HEK293 (cell line): ENCODE data around the gene RNF212.

Experiments
- GLI4 ChIP-seq: fragments of 450-650 bp; formaldehyde crosslinking; IDR thresholded peaks from 2 replicates; pipeline ENCODE4 v1.5.1; 2016; ENCODE audit warnings: missing biosample characterization, missing genetic modification characterization
- HOXA7 ChIP-seq: sonication (generic); formaldehyde crosslinking; IDR thresholded peaks from 2 replicates; pipeline ENCODE4 v1.8.1; 2022; ENCODE audit warnings: missing genetic modification reagents, borderline replicate concordance
- KLF9 ChIP-seq: fragments of 450-650 bp; formaldehyde crosslinking; IDR thresholded peaks from 2 replicates; pipeline ENCODE4 v1.5.1; 2016; ENCODE audit warnings: missing biosample characterization, missing genetic modification characterization, low read depth
- TF ChIP-seq, protein P1 (sequence below): fragments of 450-650 bp; formaldehyde crosslinking; IDR thresholded peaks from 2 replicates; pipeline ENCODE4 v1.5.1; 2016; ENCODE audit warnings: missing biosample characterization, missing genetic modification characterization
- TF ChIP-seq, protein P2 (sequence below): fragments of 450-650 bp; formaldehyde crosslinking; IDR thresholded peaks from 2 replicates; pipeline ENCODE4 v1.5.1; 2017; ENCODE audit warnings: missing biosample characterization, missing genetic modification characterization
- TF ChIP-seq, protein P3 (sequence below): fragments of 450-650 bp; formaldehyde crosslinking; IDR thresholded peaks from 2 replicates; pipeline ENCODE4 v1.5.1; 2016; ENCODE audit warnings: missing biosample characterization, missing genetic modification characterization

DNA sequence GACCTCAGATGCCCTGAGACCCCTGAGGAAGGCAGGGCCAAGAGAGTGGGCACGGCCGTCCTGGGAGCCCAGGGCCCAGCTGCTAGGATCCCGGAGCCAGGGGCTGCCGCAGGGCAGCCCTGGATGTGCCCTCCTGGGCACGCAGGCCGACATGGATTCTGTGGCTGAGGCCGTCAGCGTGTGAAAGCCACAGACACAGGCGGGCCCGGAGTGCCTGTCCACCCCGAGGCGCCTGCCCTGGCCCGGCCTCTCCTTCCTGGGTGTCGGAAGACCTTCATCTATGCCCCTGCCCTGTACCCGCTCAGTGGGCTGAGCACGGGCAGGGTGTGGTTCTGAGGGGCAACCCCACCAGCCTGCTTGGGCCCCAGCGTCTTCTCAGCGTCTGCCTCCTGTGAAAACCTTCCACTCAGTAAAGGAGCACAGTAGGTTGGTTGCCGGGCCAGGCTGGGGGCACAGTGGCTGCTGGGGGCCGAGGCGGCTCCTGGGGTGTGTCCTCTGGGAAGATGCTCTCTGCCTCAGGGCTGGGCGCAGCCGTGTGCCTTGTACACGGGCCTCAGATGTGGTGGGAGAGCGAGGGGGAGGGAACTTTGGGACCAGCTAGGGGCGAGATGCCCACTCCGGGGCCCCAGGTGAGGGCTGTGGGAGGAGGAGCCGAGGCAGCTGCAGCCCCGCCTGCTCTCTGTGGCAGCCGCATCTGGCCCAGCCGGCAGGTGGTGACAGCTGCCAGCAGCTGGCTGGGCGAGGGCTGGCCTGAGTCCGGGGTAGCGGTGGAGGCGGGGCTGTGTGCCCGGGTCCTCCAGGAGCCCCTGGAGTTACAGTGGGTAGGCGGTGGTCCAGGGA lies 81.2 kb downstream of the RNF212 start:
- TF ChIP-seq, protein P1, sequence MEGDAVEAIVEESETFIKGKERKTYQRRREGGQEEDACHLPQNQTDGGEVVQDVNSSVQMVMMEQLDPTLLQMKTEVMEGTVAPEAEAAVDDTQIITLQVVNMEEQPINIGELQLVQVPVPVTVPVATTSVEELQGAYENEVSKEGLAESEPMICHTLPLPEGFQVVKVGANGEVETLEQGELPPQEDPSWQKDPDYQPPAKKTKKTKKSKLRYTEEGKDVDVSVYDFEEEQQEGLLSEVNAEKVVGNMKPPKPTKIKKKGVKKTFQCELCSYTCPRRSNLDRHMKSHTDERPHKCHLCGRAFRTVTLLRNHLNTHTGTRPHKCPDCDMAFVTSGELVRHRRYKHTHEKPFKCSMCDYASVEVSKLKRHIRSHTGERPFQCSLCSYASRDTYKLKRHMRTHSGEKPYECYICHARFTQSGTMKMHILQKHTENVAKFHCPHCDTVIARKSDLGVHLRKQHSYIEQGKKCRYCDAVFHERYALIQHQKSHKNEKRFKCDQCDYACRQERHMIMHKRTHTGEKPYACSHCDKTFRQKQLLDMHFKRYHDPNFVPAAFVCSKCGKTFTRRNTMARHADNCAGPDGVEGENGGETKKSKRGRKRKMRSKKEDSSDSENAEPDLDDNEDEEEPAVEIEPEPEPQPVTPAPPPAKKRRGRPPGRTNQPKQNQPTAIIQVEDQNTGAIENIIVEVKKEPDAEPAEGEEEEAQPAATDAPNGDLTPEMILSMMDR (tag by site-specific recombination) = no peak
- TF ChIP-seq GLI4 (tag by site-specific recombination) (no peak), HOXA7 (CRISPR knock-in tag) (no peak), KLF9 (no peak)
- TF ChIP-seq, protein P2, sequence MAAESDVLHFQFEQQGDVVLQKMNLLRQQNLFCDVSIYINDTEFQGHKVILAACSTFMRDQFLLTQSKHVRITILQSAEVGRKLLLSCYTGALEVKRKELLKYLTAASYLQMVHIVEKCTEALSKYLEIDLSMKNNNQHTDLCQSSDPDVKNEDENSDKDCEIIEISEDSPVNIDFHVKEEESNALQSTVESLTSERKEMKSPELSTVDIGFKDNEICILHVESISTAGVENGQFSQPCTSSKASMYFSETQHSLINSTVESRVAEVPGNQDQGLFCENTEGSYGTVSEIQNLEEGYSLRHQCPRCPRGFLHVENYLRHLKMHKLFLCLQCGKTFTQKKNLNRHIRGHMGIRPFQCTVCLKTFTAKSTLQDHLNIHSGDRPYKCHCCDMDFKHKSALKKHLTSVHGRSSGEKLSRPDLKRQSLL = no peak
- TF ChIP-seq, protein P3, sequence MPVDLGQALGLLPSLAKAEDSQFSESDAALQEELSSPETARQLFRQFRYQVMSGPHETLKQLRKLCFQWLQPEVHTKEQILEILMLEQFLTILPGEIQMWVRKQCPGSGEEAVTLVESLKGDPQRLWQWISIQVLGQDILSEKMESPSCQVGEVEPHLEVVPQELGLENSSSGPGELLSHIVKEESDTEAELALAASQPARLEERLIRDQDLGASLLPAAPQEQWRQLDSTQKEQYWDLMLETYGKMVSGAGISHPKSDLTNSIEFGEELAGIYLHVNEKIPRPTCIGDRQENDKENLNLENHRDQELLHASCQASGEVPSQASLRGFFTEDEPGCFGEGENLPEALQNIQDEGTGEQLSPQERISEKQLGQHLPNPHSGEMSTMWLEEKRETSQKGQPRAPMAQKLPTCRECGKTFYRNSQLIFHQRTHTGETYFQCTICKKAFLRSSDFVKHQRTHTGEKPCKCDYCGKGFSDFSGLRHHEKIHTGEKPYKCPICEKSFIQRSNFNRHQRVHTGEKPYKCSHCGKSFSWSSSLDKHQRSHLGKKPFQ = no peak
